HG03439 (cell line): Measurements from ENCODE around the gene ADCYAP1R1.

ENCODE experiments used
- ATAC-seq: cut with Tn5 transposase; IDR thresholded peaks from one replicate; pipeline ENCODE4 v1.9.1; 2021; ENCODE audit warnings: mild to moderate bottlenecking, moderate library complexity; ENCODE audit not compliant: unreplicated experiment

Gene ADCYAP1R1

GRCh38 chr7:31036924-31037323 lies 15.2 kb upstream of the ADCYAP1R1 start:
- no peak for ATAC-seq

- no peak for ATAC-seq
Measured at GRCh38 chr7:31043051-31043471, 9.0 kb upstream of the ADCYAP1R1 start.

GRCh38 chr7:31044529-31044928 lies 7.6 kb upstream of the ADCYAP1R1 start:
- no peak for ATAC-seq

- no peak for ATAC-seq
Measured at GRCh38 chr7:31046723-31047122, 5.4 kb upstream of the ADCYAP1R1 start.

GRCh38 chr7:31047313-31048146 lies 4.6 kb upstream of the ADCYAP1R1 start:
- ATAC-seq: no peak

GRCh38 chr7:31049005-31049765 lies 2.9 kb upstream of the ADCYAP1R1 start:
- ATAC-seq: no peak

GRCh38 chr7:31052487-31052840 lies 356 bp downstream of the ADCYAP1R1 start:
- ATAC-seq: no peak

GRCh38 chr7:31052841-31053601 lies 913 bp downstream of the ADCYAP1R1 start:
- ATAC-seq: no peak

- no peak for ATAC-seq
Measured at GRCh38 chr7:31053986-31054385, 1.9 kb downstream of the ADCYAP1R1 start.

GRCh38 chr7:31054608-31055278 lies 2.6 kb downstream of the ADCYAP1R1 start:
- ATAC-seq: no peak

GRCh38 chr7:31055471-31055870 lies 3.4 kb downstream of the ADCYAP1R1 start:
- ATAC-seq: no peak

GRCh38 chr7:31056775-31057346 lies 4.8 kb downstream of the ADCYAP1R1 start:
- no peak for ATAC-seq

- ATAC-seq: no peak
Measured at GRCh38 chr7:31058122-31058521, 6.0 kb downstream of the ADCYAP1R1 start.

- ATAC-seq: no peak
Measured at GRCh38 chr7:31058688-31059087, 6.6 kb downstream of the ADCYAP1R1 start.

- no peak for ATAC-seq
Measured at GRCh38 chr7:31059551-31059950, 7.4 kb downstream of the ADCYAP1R1 start.

GRCh38 chr7:31061185-31061584 lies 9.1 kb downstream of the ADCYAP1R1 start:
- ATAC-seq: no peak

- no peak for ATAC-seq
Measured at GRCh38 chr7:31062746-31063435, 10.8 kb downstream of the ADCYAP1R1 start.

- no peak for ATAC-seq
Measured at GRCh38 chr7:31065021-31065593, 13.0 kb downstream of the ADCYAP1R1 start.

- no peak for ATAC-seq
Measured at GRCh38 chr7:31065840-31066239, 13.7 kb downstream of the ADCYAP1R1 start.
